ENCODE measurements around the gene ATXN2. TPM values are rescaled to one million over a fixed set of nuclear protein-coding genes. Genes with fewer than 3 reads are reported as not detected.

Gene ATXN2
- total RNA-seq, 1 experiment from 2014 or later: 78.5 TPM

DNA sequence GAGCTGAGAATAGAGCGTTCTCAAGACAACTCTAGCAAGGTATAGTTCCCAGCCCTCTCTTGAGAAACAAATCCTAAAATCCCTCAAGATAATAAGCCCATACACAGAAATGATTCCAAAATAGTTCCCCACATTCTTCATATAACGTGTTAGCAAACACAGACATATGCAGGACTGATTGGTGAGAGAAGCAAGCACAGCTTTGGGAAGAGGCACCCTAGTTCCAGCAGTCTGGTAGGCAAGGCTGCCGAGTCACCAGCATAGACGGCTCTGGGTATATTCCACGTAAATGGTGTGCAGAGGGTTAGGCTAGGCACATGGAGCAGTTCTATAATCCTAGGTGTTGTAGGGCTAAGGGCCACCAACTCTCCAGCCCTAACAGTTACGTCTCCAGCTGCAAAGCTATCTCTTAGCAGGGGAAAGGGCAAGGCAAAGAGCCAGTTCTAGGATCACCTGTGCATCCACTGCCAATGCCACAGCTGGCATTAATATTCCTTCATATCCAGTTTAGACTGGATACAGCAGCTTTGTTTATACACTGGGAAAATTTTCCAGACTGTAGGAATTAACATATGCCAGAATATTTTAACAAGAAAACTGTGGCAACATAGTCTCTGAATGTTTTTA is 140.5 kb downstream of the ATXN2 start:
- DNase-seq: no peak
- TF ChIP-seq, protein P1, sequence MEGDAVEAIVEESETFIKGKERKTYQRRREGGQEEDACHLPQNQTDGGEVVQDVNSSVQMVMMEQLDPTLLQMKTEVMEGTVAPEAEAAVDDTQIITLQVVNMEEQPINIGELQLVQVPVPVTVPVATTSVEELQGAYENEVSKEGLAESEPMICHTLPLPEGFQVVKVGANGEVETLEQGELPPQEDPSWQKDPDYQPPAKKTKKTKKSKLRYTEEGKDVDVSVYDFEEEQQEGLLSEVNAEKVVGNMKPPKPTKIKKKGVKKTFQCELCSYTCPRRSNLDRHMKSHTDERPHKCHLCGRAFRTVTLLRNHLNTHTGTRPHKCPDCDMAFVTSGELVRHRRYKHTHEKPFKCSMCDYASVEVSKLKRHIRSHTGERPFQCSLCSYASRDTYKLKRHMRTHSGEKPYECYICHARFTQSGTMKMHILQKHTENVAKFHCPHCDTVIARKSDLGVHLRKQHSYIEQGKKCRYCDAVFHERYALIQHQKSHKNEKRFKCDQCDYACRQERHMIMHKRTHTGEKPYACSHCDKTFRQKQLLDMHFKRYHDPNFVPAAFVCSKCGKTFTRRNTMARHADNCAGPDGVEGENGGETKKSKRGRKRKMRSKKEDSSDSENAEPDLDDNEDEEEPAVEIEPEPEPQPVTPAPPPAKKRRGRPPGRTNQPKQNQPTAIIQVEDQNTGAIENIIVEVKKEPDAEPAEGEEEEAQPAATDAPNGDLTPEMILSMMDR (IDR thresholded peaks at IDR 0.05; ENCODE audit: insufficient read depth in 1 of 2, low read depth in 1 of 2, low read length in 1 of 2, severe bottlenecking in 1 of 2, unreplicated experiment in 1 of 2): no peak
- H3K36me3 ChIP-seq (ENCODE audit: control insufficient read depth, insufficient read depth, low read length): peaks cover 4% of the 10 kb centered on the region
- BruUV-seq (replicated peaks): no TSS peak
- CTCF ChIA-PET: no interaction called here
- H3K4me1 ChIP-seq: no peaks in the 10 kb centered on the region
- Mint-ChIP-seq H3K4me3 (ENCODE audit: unreplicated experiment) (no peak overlapping the region), H3K9me3 (ENCODE audit: unreplicated experiment) (no peaks in the 10 kb centered on the region), H3K27ac (ENCODE audit: unreplicated experiment) (no peak overlapping the region), H3K27me3 (ENCODE audit: insufficient read depth, unreplicated experiment) (no peaks in the 10 kb centered on the region), H3K4me1 (ENCODE audit: low read depth, unreplicated experiment) (no peaks in the 10 kb centered on the region), H3K36me3 (ENCODE audit: insufficient read depth, unreplicated experiment) (peaks cover 51% of the 10 kb centered on the region)
- intact Hi-C loops (cut with micrococcal nuclease; ENCODE audit: unreplicated experiment): no loop called here
- no peak overlapping the region for H3K4me3 ChIP-seq (ENCODE audit: low read depth, low read length)
- no peaks in the 10 kb centered on the region for H3K9me3 ChIP-seq
- POLR2A ChIA-PET: no interaction called here
- no peaks in the 10 kb centered on the region for H3K27me3 ChIP-seq (replicated peaks; ENCODE audit: control insufficient read depth, insufficient read depth, low read length)

- Histone ChIP-seq H3K4me3 (ENCODE audit: low read depth, low read length) (no peak overlapping the region), H3K27me3 (replicated peaks; ENCODE audit: control insufficient read depth, insufficient read depth, low read length) (no peaks in the 10 kb centered on the region), H3K9me3 (no peaks in the 10 kb centered on the region), H3K4me1 (no peaks in the 10 kb centered on the region), H3K36me3 (ENCODE audit: control insufficient read depth, insufficient read depth, low read length) (peaks cover 4% of the 10 kb centered on the region)
- no TSS peak for BruUV-seq (replicated peaks)
- no peak overlapping the region for H3K4me3 Mint-ChIP-seq (ENCODE audit: unreplicated experiment)
- intact Hi-C loops (cut with micrococcal nuclease; ENCODE audit: unreplicated experiment): no loop called here
- ChIA-PET CTCF (no interaction called here), POLR2A (no interaction called here)
- no peaks in the 10 kb centered on the region for H3K27me3 Mint-ChIP-seq (ENCODE audit: insufficient read depth, unreplicated experiment)
- H3K9me3 Mint-ChIP-seq (ENCODE audit: unreplicated experiment): no peaks in the 10 kb centered on the region
- DNase-seq: no peak
- H3K27ac Mint-ChIP-seq (ENCODE audit: unreplicated experiment): no peak overlapping the region
- H3K36me3 Mint-ChIP-seq (ENCODE audit: insufficient read depth, unreplicated experiment): peaks cover 60% of the 10 kb centered on the region
- no peaks in the 10 kb centered on the region for H3K4me1 Mint-ChIP-seq (ENCODE audit: low read depth, unreplicated experiment)
- TF ChIP-seq, protein P1 (IDR thresholded peaks at IDR 0.05; ENCODE audit: insufficient read depth in 1 of 2, low read depth in 1 of 2, low read length in 1 of 2, severe bottlenecking in 1 of 2, unreplicated experiment in 1 of 2): no peak
These were observed 141.5 kb downstream of the ATXN2 start for GRCh38 chr12:111457577-111457976.

- DNase-seq: no peak
- H3K27me3 ChIP-seq (replicated peaks; ENCODE audit: control insufficient read depth, insufficient read depth, low read length): no peaks in the 10 kb centered on the region
- TF ChIP-seq, protein P1 (IDR thresholded peaks at IDR 0.05; ENCODE audit: insufficient read depth in 1 of 2, low read depth in 1 of 2, low read length in 1 of 2, severe bottlenecking in 1 of 2, unreplicated experiment in 1 of 2): no peak
- peaks cover 60% of the 10 kb centered on the region for H3K36me3 Mint-ChIP-seq (ENCODE audit: insufficient read depth, unreplicated experiment)
- H3K27me3 Mint-ChIP-seq (ENCODE audit: insufficient read depth, unreplicated experiment): no peaks in the 10 kb centered on the region
- no peaks in the 10 kb centered on the region for H3K4me1 ChIP-seq
- H3K4me3 ChIP-seq (ENCODE audit: low read depth, low read length): no peak overlapping the region
- H3K9me3 ChIP-seq: no peaks in the 10 kb centered on the region
- ChIA-PET CTCF (interaction anchor here (0.6 kb wide), 1 partner anchor 14 kb away, joined by 5 read pairs; no protein-coding TSS in a partner anchor), POLR2A (no interaction called here)
- H3K36me3 ChIP-seq (ENCODE audit: control insufficient read depth, insufficient read depth, low read length): peaks cover 4% of the 10 kb centered on the region
- no TSS peak for BruUV-seq (replicated peaks)
- no peaks in the 10 kb centered on the region for H3K4me1 Mint-ChIP-seq (ENCODE audit: low read depth, unreplicated experiment)
- H3K4me3 Mint-ChIP-seq (ENCODE audit: unreplicated experiment): no peak overlapping the region
- intact Hi-C loops (cut with micrococcal nuclease; ENCODE audit: unreplicated experiment): no loop called here
- no peaks in the 10 kb centered on the region for H3K9me3 Mint-ChIP-seq (ENCODE audit: unreplicated experiment)
- H3K27ac Mint-ChIP-seq (ENCODE audit: unreplicated experiment): no peak overlapping the region
These were observed 142.0 kb downstream of the ATXN2 start for GRCh38 chr12:111457071-111457470.
